RWPE1 (cell line): ENCODE data around the gene SERPINA5.
A peak's percentile ranks its signal among the peaks of the same experiment; 100 is the strongest.
"Not testable (repeated sequence)": the region's sequence is repeated elsewhere in the genome, so short reads cannot be mapped to it uniquely, and the experiment has no call there.

Source experiments
- CTCF ChIA-PET: fragments of 350-600 bp; sonication (Branson Sonifier 250); formaldehyde crosslinking; extraction: SDS; loops from one replicate; lab custom pipeline; 2021; lab: Yijun Ruan, JAX
- POLR2A ChIA-PET: fragments of 400-600 bp; formaldehyde crosslinking; extraction: SDS; loops from one replicate; lab custom pipeline; 2020; ENCODE audit warnings: antibody characterized with exemption; ENCODE audit not compliant: low non-redundant PET; lab: Yijun Ruan, JAX
- DNase-seq: peaks from one replicate; pipeline ENCODE4 v3.0.0; 2012; ENCODE audit warnings: low spot score
- H3K27ac ChIP-seq: fragments of 450-650 bp; 2 replicates; pipeline ENCODE4 v1.5.1; 2017
- CTCF ChIP-seq: fragments of 450-650 bp; conservative IDR thresholded peaks from 2 replicates; pipeline ENCODE4 v1.5.1; 2017; ENCODE audit warnings: low read depth, mild to moderate bottlenecking

SERPINA5 gene

GRCh38 chr14:94571950-94572349 is 9.3 kb upstream of the SERPINA5 start:
- POLR2A ChIA-PET = no interaction called here
- no peak for TF ChIP-seq CTCF
- H3K27ac ChIP-seq = peak overlapping the region; percentile 37
- DNase-seq = peak; percentile 15
- CTCF ChIA-PET = no interaction called here

- no peak for TF ChIP-seq CTCF
- ChIA-PET CTCF (interaction anchor here (0.6 kb wide), 1 partner anchor 76 kb away, joined by 3 read pairs; no protein-coding TSS in a partner anchor), POLR2A (no interaction called here)
- no peak overlapping the region for H3K27ac ChIP-seq
- no peak for DNase-seq
These were observed 8.5 kb upstream of the SERPINA5 start for GRCh38 chr14:94572637-94573303.

DNA sequence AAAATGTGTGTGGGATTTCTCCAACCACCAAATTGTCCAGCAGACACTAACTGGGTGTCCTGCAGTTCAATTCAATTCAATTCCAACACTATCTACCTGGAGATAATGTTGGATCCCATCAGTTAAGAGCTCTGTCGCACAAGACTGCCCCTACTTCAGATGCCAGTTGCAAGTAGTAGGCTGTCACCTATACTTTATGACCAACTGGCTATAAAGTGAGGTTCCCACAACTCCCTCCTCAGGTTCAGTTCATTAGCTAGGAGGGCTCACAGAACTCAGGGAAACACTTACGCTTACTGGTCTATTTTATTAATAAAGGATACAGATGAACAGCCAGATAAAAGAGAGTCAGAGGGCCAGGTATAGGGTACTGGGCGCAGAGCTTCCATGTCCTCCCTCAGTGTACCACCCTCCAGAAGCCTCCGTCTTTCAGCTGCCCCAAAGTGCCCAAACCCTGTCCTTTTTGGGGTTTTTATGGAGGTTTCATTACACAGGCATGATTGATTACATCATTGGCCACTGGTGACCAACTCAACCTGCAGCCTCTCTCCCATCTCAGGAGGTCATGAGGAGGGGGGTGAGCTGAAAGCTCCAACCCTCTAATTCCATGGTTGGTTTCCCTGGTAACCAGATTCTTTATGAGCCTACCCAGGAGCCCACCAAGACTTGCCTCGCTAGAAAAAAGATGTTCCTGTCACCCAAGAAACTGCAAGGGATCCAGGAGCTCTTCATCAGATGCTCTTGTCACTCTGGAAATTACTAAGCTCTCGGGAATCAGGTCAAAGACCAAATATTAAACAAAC is 7.5 kb upstream of the SERPINA5 start:
- CTCF ChIA-PET = no interaction called here
- DNase-seq = no peak
- H3K27ac ChIP-seq = no peak overlapping the region
- no peak for TF ChIP-seq CTCF
- POLR2A ChIA-PET = no interaction called here

DNA sequence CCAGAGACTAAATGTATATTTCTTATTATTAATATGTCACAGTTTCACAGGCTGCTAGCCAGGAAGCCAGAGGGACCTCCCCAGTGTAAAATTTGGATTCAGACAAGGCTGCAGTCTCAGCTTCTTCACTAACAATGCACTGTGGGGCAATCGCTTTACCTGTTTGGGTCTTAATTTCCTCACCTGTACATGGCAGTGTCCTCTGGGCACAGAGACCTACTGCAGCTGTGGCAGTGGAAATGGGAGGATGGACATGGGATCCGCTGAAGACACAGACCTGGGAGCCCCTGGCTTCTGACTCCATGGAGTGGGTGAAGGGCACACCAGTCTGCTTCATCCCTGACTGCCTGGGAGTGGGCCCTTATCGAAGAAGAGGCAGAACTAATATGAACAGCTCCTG is 6.9 kb upstream of the SERPINA5 start:
- no peak for TF ChIP-seq CTCF
- ChIA-PET CTCF (no interaction called here), POLR2A (no interaction called here)
- no peak overlapping the region for H3K27ac ChIP-seq
- DNase-seq = no peak

GRCh38 chr14:94575730-94576585 is 5.3 kb upstream of the SERPINA5 start:
- ChIA-PET CTCF (interaction anchor here (0.6 kb wide), 1 partner anchor 1475 kb away, joined by 3 read pairs; no protein-coding TSS in a partner anchor), POLR2A (no interaction called here)
- no peak for TF ChIP-seq CTCF
- no peak overlapping the region for H3K27ac ChIP-seq
- no peak for DNase-seq

DNA sequence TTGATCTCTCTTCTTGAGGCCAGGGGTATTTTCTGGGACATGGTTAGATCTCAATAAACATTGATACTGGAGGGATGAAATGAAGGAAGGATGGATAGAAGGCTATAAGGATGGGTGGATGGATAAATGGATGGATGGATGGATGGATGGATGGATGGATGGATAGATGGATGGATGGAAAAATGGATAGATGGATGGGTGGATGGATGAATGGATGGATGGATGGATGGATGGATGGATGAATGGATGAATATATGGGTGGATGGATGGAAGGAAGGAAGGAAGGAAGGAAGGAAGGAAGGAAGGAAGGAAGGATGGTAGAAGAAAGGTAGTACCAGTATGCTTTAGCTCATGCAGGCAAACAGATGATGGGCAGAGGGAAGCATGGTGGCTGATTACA is 3.8 kb upstream of the SERPINA5 start:
- DNase-seq, CTCF ChIA-PET, POLR2A ChIA-PET, H3K27ac ChIP-seq: not testable (repeated sequence)
